Activated CD4-positive, alpha-beta T cell treated with anti-CD3 and anti-CD28 coated beads for 36 hours (primary cell): Measurements from ENCODE around the gene ZNF367. TPM values are rescaled to one million over a fixed set of nuclear protein-coding genes. Genes with fewer than 3 reads are reported as not detected.

Experiments
- total RNA-seq, 2 experiments: library from RNA; stranded (reverse); gene quantifications; one replicate each; pipeline ENCODE4 v1.2.3, GENCODE V29; 2021

ZNF367 gene
- total RNA-seq, 2 experiments from 2014 or later, result 22.0 to 24.2 TPM

Other genes starting within 250 kb of the ZNF367 start
- not detected for gene HSD17B3, start 116.2 kb downstream of the ZNF367 start, total RNA-seq
- 1 to 10 TPM; 2.6 to 2.7 TPM for gene SLC35D2, start 34.7 kb downstream of the ZNF367 start, total RNA-seq
- 1 to 10 TPM; 5.8 to 7.3 TPM for gene HABP4, start 31.8 kb upstream of the ZNF367 start, total RNA-seq
- gene CDC14B, start 201.5 kb upstream of the ZNF367 start, total RNA-seq, result 1 to 10 TPM; 1.1 to 1.5 TPM
- gene PRXL2C, start 236.9 kb upstream of the ZNF367 start, total RNA-seq, result 1 to 10 TPM; 5.5 to 7.5 TPM